ENCODE measurements around the gene RASSF9.

Gene RASSF9

GRCh38 chr12:85821206-85821605, 15.0 kb downstream of the RASSF9 start:
- DNase-seq: no peak

GRCh38 chr12:85820101-85820500, 16.1 kb downstream of the RASSF9 start:
- DNase-seq: no peak

DNA sequence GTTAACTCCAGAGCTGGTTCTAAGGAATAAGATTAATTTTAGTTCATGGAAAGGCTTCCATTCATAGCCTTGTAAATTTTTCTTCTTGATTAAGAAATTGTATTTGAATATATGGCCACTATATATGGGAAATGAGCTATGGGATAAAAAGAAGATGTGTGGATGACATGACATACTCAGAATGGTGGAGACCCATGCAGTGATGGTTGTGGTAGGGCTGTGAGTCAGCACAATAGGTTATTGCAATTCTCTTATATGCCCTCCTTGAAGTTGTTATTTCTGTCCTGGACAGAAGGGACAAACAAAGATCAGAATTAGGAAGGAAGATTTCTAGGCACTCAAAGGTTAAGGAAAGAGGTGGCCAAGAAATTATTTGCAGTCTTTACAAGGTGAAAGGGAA, 21.5 kb downstream of the RASSF9 start:
- DNase-seq: no peak

GRCh38 chr12:85814071-85814470, 22.1 kb downstream of the RASSF9 start:
- DNase-seq: no peak

DNA sequence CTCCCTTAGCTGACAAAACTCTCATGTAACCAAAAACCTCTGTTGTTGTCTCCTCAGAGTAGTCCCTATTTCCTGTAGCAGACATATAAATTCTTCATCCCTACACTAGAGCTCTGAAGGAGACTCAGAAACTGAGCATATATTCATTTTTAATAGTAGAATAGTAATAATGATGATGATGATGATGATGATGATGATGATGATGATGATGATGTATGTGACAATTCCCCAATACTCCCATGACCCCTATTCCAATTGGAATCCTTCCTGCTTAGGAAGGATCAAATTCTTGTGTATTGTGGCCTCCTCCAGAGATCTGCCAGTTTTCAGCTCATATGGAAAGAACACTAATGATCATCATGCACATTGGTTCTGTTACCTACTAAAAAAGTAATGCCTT, 26.7 kb downstream of the RASSF9 start:
- no peak for DNase-seq

DNA sequence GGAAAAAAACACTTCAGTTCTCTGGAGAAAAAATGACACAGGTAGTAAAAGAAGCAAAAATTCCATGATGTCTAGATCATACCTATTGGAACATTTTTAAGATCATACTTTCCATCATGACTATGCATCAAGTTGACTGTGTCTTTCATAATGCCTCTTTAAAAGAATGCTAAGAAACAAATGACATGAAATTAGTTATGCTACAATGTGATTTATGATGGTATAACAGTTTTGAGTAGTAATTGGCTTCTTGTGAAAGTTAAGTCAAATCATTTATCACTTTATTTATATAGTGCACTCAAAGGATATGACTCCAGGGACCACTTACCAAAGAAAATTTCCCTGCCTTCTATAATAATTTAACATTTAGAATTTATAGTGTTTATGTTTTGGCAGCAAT, 28.5 kb downstream of the RASSF9 start:
- no peak for DNase-seq

- DNase-seq: peak; percentile 78 to 93 (median 86)
Observed at GRCh38 chr12:85805654-85806053, 30.6 kb downstream of the RASSF9 start.

DNA sequence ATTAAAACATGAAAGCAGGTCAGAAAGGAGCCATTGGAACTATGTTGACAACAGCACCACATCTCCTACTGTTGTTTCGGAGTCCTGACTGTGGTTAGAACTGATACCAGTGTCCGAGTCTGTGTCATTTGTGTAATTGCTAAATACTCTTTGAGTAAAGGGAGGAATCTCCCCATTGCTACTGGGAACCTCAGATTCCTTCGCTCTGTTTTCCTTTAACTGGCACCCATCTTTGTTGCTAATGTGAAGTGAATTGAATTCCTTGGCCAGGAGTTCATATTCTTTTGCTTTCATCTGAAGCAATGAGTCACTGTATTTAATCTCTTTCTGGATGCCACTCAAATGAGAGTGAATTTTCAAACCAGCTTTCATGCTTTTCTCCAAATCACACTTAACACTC, 31.5 kb downstream of the RASSF9 start:
- DNase-seq: no peak

DNA sequence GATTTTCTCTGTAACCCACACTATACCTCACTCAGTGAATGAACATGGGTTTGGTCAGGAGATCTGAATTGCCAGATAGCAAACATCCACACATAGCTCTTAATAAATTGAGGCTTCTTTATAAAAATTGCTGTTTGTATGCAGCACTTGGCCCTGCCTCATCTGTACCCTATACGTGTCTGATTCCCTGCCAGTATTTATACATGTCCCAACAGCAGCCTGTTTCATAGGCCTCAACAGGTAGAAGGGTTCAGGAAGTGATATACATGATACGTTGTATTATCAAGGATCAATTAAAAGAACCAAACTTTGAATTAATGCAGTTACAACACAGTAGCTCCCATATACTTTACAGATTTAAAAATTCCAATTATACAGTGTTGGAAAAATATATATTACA, 32.3 kb downstream of the RASSF9 start:
- DNase-seq: no peak

DNA sequence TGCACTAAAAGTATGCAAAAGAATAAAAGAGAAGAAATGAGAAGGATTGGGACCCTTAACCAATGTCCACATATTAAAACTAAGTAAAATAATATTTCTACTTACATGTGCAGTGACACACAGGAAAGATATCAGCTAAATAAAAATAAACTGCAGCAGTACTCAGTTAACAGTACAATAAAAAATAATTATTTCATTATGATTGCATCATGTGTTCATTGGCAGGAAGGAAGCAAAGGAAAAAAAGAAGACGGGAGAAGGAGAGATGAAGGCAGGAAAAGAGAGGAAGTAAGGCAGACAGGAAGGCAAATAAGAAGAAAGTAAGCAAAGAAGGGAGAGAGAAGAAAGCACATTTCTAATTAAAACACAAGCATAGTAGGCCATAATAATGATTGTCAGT, 33.0 kb downstream of the RASSF9 start:
- DNase-seq: no peak

- no peak for DNase-seq
Observed at GRCh38 chr12:85798122-85798521, 38.1 kb downstream of the RASSF9 start.

- DNase-seq: no peak
Observed at GRCh38 chr12:85796001-85796400, 40.2 kb downstream of the RASSF9 start.

DNA sequence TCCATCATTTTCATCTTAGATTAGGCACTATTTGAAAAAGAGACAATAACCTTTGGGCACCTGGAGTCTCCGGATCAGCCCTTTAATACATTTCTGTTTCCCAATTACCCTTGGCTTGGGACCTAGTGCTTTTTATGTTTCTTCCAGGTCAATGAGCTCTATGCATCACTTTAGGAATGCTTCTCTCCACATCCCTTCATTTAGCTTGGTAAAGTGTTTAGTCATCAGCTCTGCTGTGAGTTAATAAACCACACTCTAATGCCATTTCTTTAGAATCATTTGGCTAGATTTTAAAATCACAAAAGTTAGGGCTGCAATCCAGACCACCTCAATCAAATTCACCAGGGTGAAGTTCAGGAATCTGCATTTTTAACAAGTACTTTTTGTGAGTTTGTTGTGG, 41.7 kb downstream of the RASSF9 start:
- no peak for DNase-seq

DNA sequence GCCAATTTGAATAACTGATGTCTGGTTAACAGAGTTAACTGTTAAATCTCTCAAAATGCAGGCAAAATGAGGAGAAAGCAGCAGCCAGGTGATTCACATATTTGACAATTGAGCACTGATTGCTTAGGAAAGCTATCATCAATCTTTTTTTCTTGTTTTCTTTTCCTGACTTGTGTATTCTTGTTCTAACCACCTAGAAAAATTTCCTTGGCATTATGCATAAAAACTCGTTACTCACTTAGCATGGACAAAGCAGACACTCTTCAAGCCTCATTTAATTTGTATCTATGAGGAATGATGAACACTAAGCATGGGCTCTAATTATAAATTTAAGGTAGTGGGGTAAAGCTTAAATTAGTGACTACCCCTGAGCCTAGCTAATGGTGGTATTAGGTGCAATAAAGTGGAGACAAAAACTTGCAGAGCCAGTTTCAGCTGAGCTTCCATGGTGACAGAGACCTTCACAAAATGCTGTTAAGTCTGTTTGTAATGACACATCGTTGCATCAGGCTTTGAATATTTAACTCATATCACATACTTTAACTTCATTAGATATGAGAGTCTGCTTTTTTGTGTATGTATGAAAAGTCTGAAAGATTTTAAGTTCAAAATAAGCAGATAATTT, 52.0 kb downstream of the RASSF9 start:
- no peak for DNase-seq

- DNase-seq: no peak
Observed at GRCh38 chr12:85782711-85783110, 53.5 kb downstream of the RASSF9 start.

GRCh38 chr12:85781766-85782165, 54.4 kb downstream of the RASSF9 start:
- DNase-seq: no peak

DNA sequence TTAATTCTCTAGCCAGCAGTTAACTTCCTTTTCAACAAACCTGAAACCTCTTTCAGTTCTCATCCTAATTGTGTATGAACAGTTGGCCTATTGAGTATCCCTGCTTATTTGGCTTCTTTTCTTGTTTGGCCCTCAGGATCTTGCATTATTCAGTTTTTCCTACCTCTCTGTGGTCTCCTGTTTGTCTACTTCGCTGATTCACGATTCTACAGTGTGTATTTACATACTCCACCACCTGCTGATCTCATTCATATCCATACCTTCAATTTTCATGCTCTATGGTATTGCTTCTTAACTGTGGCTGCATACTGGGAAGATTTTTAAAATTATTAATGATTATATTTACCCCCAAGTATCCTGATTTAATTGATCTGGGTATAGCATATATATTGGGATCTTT, 56.4 kb downstream of the RASSF9 start:
- DNase-seq: no peak

DNA sequence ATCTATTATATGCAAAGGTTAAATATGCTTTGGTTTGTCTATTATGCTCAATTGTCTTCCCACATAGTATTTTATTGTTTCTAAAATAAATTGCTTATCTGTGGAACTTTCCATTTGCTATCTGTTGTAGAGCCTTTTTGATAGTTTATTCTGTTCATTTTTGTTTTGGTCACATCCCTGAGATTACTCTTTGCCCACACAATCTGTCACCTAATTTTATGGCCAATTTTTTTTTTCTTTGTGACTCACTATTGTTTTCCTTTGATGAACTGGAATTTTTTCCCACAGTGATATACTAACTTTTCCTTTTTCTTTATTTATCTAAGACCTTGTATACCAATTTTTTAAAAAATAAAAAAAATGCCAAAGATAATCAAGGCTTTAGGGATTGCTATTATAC, 61.1 kb downstream of the RASSF9 start:
- DNase-seq: no peak

DNA sequence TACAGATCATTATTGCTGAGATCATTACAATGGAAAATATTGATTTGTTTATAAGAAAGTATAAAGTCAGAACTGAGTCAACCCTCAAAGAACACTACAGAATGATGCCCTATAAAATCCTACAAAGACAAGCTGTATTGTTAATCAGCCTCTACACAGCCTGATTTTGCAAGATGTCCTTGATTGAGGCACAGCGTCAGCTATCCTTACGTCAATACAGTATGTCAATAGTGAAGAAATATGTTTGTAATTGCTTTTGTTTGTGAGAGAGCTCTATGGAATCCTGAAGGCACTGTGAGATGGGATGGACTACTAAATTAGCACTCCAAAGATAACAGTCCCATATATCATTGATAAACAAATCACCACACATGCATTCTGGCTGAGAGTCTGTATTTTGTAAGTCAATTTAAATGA, 70.7 kb downstream of the RASSF9 start:
- no peak for DNase-seq

DNA sequence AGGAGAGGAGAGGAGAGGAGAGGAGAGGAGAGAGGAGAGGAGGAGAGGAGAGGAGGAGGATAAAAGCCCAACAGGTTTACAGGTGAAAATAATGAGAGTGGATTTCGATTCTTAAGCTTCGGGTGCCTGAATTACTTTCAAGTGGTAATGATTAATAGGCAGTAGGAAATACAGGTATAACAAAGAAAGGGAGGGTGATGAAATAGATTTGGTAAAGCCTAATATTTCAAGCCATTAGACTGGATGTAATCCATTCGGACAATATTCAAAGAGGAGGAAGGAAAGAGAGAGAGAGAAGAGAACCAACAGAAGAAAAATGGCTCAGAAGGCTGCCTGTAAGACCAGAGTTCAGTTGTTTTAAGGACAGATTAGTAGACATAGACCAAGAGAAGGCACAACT, 76.6 kb downstream of the RASSF9 start:
- DNase-seq: no peak

- no peak for DNase-seq
Observed at GRCh38 chr12:85759091-85759490, 77.1 kb downstream of the RASSF9 start.

GRCh38 chr12:85755760-85756159, 80.4 kb downstream of the RASSF9 start:
- DNase-seq: no peak

Measured in suppressor macrophage (primary cell).